Thyroid gland (tissue), 4 donors: ENCODE data around the gene HECW1. TPM values are rescaled to one million over a fixed set of nuclear protein-coding genes. Genes with fewer than 3 reads are reported as not detected.
"Not testable (repeated sequence)": the region's sequence is repeated elsewhere in the genome, so short reads cannot be mapped to it uniquely, and the experiment has no call there.

Source experiments
- DNase-seq, 2 donors: peaks; one replicate each; pipeline ENCODE4 v3.0.0-alpha.2; 2019
- H3K27ac ChIP-seq, 3 donors: fragments of 200-600 bp; sonication (generic); 1 replicate in 2 of 3; 2 replicates in 1 of 3; pipeline ENCODE4 v1.5.1; 2016 to 2019; ENCODE audit warnings: mild to moderate bottlenecking in 1 of 3, moderate library complexity in 1 of 3
- H3K27me3 ChIP-seq: fragments of 200-600 bp; sonication (generic); one replicate; pipeline ENCODE4 v1.5.1; 2019
- H3K36me3 ChIP-seq, 2 donors: fragments of 200-600 bp; sonication (generic); one replicate each; pipeline ENCODE4 v1.5.1; 2016 to 2019
- H3K4me1 ChIP-seq, 2 donors: fragments of 200-600 bp; sonication (generic); one replicate each; pipeline ENCODE4 v1.5.1; 2017 to 2019
- H3K4me3 ChIP-seq, 3 donors: fragments of 200-600 bp; sonication (generic); replicated peaks in 1 of 3; 1 replicate in 2 of 3; 2 replicates in 1 of 3; pipeline ENCODE4 v1.5.1; 2016; ENCODE audit warnings: mild to moderate bottlenecking in 1 of 3
- H3K9me3 ChIP-seq: fragments of 200-600 bp; sonication (generic); one replicate; pipeline ENCODE4 v1.5.1; 2017
- POLR2A ChIP-seq, 2 donors: fragments of 450-650 bp; IDR thresholded peaks; one replicate each; pipeline ENCODE4 v1.6.1; 2017; ENCODE audit warnings: antibody characterized with exemption in 2 of 2, mild to moderate bottlenecking in 2 of 2, moderate library complexity in 1 of 2
- whole genome bisulfite sequencing, 2 donors: methylation state at CpG; one replicate each; pipeline ENCODE4 v1.1.5; 2017; 5-methylcytosine and 5-hydroxymethylcytosine counted together
- intact Hi-C: fragments of 100-400 bp; cut with DNase I; formaldehyde crosslinking; loops from one replicate; pipeline ENCODE4 v1.15.1; 2023
- total RNA-seq, 4 donors: library from RNA; depleted of rRNA; stranded (reverse); fragments of >200 nt; gene quantifications; one replicate each; pipeline ENCODE4 v1.2.3, GENCODE V29; 2016
- TF ChIP-seq, protein P1 (sequence below), 6 experiments: fragments of 200-600 bp in 3 of 6; fragments of 450-650 bp in 3 of 6; sonication (generic) in 3 of 6; IDR thresholded peaks; one replicate each; pipeline ENCODE4 v1.5.1; 2016 to 2019; ENCODE audit warnings: antibody characterized with exemption in 6 of 6, mild to moderate bottlenecking in 2 of 6, inconsistent platforms in 1 of 6, moderate library complexity in 1 of 6

HECW1 gene
- total RNA-seq, 4 donors from 2014 or later, result 0.67 to 4.7 (median 2.3) TPM

DNA sequence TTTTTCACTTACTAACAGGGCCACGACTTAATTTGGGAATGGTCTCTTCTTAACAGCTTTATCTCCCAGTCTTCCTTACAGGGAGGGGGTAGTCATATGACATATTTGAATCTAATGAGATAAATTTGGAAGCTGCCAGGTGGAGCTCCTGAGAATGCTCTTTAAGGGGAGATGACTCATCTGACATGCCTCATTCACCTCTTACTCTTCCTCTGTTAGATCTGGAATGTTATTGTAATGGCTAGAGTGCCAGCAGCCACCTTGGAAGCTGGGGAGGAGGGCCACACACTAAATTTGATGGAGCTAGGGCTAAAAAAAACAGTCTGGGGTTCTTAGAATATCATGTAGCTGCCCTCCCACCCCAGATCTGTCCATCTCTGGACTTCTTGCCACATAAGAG lies 22.7 kb downstream of the HECW1 start:
- H3K27ac ChIP-seq, result no peak overlapping the region
- intact Hi-C loops, result no loop called here
- TF ChIP-seq POLR2A (IDR thresholded peaks at IDR 0.05), result no peak
- TF ChIP-seq, protein P1, sequence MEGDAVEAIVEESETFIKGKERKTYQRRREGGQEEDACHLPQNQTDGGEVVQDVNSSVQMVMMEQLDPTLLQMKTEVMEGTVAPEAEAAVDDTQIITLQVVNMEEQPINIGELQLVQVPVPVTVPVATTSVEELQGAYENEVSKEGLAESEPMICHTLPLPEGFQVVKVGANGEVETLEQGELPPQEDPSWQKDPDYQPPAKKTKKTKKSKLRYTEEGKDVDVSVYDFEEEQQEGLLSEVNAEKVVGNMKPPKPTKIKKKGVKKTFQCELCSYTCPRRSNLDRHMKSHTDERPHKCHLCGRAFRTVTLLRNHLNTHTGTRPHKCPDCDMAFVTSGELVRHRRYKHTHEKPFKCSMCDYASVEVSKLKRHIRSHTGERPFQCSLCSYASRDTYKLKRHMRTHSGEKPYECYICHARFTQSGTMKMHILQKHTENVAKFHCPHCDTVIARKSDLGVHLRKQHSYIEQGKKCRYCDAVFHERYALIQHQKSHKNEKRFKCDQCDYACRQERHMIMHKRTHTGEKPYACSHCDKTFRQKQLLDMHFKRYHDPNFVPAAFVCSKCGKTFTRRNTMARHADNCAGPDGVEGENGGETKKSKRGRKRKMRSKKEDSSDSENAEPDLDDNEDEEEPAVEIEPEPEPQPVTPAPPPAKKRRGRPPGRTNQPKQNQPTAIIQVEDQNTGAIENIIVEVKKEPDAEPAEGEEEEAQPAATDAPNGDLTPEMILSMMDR (IDR thresholded peaks at IDR 0.05), result no peak
- WGBS, 2 donors, result 88 to 93% methylated on average over 1 of the region's 1 CpG
- no peaks in the 10 kb centered on the region for H3K36me3 ChIP-seq
- no peaks in the 10 kb centered on the region for H3K9me3 ChIP-seq
- no peak overlapping the region for H3K4me3 ChIP-seq
- H3K27me3 ChIP-seq, result no peaks in the 10 kb centered on the region
- no peak for DNase-seq
- H3K4me1 ChIP-seq, result no peaks in the 10 kb centered on the region

DNA sequence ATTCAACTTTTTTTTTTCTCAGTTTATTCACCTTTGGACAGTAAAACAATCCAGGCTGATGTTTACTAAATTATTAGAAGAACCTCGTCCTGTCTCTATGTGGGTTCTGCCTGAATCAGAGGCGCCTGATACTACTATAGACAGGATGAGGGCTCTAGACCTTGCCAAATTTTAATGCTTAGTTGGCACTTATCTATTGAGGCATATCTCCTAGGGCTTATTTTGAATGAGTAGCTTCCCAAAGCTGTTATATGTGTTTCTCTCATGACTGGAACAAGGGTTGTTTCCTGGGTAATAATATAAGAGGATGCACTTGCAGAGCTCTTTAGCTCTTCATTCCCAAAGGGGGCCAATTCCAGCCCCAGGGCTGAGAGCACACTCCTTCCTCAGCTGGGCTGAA lies 23.6 kb downstream of the HECW1 start:
- no peaks in the 10 kb centered on the region for H3K27me3 ChIP-seq
- no peak for DNase-seq
- H3K4me3 ChIP-seq, result no peak overlapping the region
- H3K9me3 ChIP-seq, result no peaks in the 10 kb centered on the region
- peaks cover 0 to under 1% of the 10 kb centered on the region in 2 donors for H3K4me1 ChIP-seq
- intact Hi-C loops, result no loop called here
- H3K27ac ChIP-seq, result no peak overlapping the region
- 72 to 76% methylated on average over 2 of the region's 2 CpGs for WGBS, 2 donors
- no peaks in the 10 kb centered on the region for H3K36me3 ChIP-seq
- TF ChIP-seq, protein P1 (IDR thresholded peaks at IDR 0.05), result no peak
- no peak for TF ChIP-seq POLR2A (IDR thresholded peaks at IDR 0.05)

DNA sequence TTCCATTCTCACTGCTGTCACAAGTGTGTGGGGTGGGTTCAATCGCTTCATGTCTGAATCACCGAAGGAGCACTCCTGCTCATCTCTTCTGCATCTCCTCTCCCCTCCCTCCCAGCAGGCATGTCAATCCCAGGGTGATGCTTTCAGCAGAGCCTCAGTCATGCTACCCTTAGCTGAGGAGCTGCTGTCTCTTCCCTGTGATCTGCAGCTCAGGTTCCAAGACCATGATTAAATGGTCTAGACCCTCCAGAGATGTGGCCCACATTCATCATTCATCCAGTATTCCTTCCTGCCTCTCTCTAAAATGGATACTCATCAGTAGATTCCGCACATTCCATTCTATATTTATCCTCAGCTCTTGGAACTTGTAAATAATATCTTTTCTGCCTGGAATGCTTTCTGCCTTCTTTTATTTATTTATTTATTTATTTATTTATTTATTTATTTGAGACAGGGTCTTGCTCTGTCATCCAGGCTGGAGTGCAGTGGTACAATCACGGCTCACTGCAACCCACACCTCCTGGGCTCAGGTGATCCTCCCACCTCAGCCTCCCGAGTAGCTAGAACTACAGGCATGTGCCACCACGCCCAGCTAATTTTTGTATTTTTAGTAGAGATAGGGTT lies 24.8 kb downstream of the HECW1 start:
- H3K27ac ChIP-seq, intact Hi-C loops, H3K9me3 ChIP-seq, H3K4me1 ChIP-seq, H3K27me3 ChIP-seq, DNase-seq, H3K4me3 ChIP-seq, H3K36me3 ChIP-seq: not testable (repeated sequence)
- WGBS, 2 donors, result 91 to 93% methylated on average over 6 of the region's 6 CpGs

DNA sequence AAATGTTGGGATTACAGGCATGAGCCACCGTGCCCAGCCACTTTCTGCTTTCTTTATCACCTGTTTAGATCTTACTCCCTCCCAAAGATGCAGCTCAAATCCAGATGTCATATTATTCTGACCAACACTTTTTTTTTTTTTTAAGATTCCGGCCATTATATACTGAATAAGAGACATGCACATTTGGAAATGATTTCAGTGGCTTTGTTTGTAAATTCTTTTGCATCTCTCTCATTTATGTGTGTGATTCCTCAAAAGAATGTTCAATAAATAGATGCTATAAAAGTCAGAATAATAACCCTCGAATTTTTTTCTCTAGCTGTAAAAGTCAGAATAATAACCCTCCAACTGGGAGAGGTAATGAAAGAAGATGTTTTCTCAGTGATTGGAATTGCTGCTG lies 25.4 kb downstream of the HECW1 start:
- no peaks in the 10 kb centered on the region for H3K9me3 ChIP-seq
- DNase-seq, result no peak
- H3K27ac ChIP-seq, result no peak overlapping the region
- peaks cover 0 to 3% of the 10 kb centered on the region in 2 donors for H3K4me1 ChIP-seq
- H3K36me3 ChIP-seq, result no peaks in the 10 kb centered on the region
- 76 to 91% methylated on average over 3 of the region's 3 CpGs for WGBS, 2 donors
- H3K27me3 ChIP-seq, result no peaks in the 10 kb centered on the region
- TF ChIP-seq, protein P1 (IDR thresholded peaks at IDR 0.05), result no peak
- intact Hi-C loops, result no loop called here
- no peak overlapping the region for H3K4me3 ChIP-seq

DNA sequence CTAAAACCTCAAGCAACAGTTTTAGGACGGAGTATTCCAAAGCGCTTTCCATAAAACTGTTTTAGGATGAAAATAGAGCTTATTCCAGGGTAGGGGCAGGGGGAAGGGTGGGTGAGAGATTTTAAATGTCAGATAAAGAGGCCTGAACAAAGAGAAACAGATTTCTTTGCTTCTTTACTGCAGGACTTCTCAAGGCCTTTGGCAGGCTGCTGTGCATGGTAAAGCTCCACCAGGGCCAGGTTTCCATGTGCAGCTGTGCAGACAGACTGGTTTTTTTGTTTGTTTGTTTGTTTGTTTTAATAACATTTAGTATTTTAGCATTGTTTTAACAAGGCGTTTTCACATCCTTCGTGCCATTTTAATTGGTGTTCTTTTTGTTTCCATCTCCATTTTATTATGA lies 26.3 kb downstream of the HECW1 start:
- intact Hi-C loops, result no loop called here
- Histone ChIP-seq H3K36me3 (no peaks in the 10 kb centered on the region), H3K4me1 (peaks cover 0 to 3% of the 10 kb centered on the region in 2 donors), H3K27me3 (no peaks in the 10 kb centered on the region), H3K4me3 (no peak overlapping the region), H3K9me3 (no peaks in the 10 kb centered on the region), H3K27ac (no peak overlapping the region)
- DNase-seq, result no peak
- TF ChIP-seq, protein P1 (IDR thresholded peaks at IDR 0.05), result no peak
- no peak for TF ChIP-seq POLR2A (IDR thresholded peaks at IDR 0.05)
- 91 to 92% methylated on average over 4 of the region's 4 CpGs for WGBS, 2 donors
